ENCODE data around the gene SLC6A8.

Gene SLC6A8

GRCh38 chrX:153687121-153688039 is at the start of gene SLC6A8:
Gene SLC6A8, plus strand, starts transcription at chrX:153687926. Its CDS starts 649 bp downstream, at chrX:153688575.
- DNase-seq: peak; percentile 73

DNA sequence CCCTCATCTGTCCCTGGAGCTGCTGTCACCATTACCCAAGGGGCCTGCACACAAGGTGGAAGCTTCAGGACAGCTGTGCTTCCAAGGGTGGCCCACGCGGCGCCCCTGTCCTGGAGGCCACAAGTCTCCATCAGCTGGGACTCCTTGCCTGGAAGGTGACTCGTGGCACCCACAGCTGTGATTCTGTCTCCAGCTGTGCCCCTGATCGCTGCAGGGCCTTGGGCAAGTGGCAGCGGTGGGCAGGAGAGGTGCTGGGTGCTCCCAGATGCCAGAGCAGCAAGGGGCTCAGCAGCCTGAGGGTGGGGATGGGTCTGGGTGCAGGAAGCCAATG is 49.7 kb upstream of the SLC6A8 start:
- DNase-seq: no peak

DNA sequence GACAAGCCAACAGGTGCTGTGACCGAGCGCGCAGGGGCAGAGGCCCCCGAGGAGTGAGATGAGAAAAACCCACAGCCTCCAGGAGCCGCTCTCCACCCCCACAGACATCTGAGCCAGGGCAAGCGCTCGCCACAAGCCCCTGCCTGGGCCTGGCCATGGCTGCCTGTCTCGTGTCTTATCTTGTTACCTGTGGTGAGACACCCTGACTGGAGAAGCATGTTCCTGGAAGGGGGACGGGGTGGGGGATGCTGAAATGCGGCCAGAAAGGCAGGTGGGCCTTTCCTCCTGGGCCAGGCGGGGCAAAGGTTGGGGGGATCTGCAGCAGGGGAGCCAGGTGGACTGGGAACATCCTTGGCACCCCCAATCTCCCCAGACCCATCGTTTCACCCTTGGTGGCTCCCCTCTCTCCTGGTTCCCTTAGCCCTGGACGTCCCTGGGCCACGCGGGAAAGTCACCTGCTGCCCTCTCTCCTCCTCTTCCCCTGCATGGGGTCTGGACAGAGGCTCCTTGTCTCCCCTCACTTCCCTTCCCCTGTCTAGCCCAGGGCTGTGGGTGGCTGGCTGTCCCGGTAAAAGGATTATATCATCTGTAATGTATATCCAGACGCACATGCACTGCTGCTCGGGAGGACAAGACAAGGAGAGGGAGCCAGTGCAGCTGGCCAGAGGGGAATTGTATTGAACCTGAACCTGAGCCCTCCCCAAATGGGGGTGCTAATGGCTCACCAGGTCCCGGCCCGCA is 49.1 kb upstream of the SLC6A8 start:
- no peak for DNase-seq

DNA sequence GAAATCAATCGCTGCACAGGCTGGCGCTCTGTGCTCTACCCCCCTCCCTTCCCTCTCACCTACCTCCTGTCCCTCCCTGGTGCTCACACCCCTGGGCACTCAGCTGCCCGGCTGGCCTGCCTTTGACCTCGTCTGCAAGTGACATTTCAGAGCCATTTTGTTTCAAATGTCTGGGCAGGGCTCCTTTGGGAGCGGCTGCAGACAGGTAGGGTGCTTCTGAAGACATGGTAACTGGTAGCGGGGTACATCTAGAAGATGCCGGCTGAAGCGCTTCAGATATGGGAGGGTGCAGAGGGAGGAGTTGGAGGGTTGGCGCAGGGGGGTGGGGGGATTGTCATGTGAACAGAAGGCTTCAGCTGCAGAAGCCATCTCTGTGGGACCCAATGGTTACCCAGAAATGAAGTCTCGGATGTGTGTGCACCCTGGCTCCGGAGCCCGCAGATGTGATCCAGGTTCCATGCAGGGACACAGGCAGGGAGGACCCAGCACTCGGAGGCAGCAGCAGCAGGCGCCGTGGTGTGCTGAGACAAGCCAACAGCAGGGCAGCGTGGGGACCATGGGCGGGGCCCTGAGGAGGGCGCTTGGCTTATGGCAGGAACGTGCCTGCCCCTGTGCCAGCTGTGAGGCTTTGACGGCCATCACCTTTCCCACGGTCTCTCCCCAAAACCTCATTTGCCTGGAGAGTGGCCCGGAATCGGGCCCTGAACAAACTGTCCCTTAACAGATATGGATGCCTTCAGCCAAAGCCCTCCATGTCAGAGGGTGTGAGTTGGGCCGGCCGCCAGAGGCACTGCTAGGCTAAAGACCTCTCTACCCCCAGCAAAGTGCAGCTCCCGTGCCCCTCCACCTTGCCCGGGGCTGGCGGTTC is 48.3 kb upstream of the SLC6A8 start:
- DNase-seq: no peak

DNA sequence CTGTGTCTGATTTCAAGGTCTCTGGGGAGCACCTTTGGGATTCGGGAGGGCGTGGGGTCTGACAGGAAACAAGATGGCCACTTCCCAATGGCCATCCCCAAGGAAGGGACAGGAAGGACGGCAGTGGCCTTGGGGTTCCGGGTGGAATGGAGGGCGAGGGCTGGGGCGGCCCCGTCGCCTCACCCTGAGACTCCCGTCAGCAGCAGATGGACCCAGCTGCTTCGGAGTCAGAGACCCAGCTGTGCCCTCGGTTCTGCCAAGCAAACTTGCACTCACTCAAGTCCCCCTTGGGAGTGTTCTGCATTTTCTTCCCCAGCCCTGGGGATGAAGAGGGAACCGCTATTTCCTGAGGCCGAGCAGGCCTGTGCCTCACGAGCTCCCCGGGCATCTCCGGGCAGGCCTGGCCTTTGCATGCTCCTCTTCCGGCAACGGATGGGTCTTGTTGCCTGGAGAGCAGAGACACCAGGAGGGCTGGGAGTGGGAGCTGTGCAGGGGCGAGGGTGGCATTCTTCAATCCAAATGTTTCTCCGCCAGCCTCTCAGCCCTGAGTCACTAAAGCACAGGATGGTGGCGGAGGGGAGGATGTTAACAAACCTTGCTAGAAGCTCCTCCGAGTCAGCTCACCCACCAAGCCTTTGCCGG is 47.6 kb upstream of the SLC6A8 start:
- no peak for DNase-seq

- no peak for DNase-seq
Observed at GRCh38 chrX:153640736-153641575, 46.8 kb upstream of the SLC6A8 start.

DNA sequence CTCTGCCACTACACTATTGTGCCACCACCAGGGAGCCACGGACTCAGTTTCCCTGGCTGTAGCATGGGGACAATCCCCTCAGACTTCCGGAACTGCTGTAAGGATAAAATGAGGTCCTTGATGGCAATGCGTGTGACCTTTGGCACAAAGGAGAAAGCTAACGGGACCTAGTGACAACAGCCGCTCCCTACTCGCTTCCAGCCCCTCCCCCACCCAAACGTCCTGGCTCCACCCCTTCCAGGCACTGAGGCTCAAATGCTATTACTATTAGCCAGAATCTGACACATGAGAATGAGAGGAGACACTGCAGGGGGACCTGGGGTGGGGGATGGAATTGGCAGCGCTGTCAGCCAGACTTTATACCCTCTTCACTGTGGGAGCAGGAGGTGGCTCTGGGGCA is 46.1 kb upstream of the SLC6A8 start:
- DNase-seq: no peak

GRCh38 chrX:153642051-153642654 is 45.6 kb upstream of the SLC6A8 start:
- DNase-seq: no peak

GRCh38 chrX:153642655-153643430 is 44.9 kb upstream of the SLC6A8 start:
- no peak for DNase-seq

- DNase-seq: no peak
Observed at GRCh38 chrX:153643431-153644351, 44.0 kb upstream of the SLC6A8 start.

DNA sequence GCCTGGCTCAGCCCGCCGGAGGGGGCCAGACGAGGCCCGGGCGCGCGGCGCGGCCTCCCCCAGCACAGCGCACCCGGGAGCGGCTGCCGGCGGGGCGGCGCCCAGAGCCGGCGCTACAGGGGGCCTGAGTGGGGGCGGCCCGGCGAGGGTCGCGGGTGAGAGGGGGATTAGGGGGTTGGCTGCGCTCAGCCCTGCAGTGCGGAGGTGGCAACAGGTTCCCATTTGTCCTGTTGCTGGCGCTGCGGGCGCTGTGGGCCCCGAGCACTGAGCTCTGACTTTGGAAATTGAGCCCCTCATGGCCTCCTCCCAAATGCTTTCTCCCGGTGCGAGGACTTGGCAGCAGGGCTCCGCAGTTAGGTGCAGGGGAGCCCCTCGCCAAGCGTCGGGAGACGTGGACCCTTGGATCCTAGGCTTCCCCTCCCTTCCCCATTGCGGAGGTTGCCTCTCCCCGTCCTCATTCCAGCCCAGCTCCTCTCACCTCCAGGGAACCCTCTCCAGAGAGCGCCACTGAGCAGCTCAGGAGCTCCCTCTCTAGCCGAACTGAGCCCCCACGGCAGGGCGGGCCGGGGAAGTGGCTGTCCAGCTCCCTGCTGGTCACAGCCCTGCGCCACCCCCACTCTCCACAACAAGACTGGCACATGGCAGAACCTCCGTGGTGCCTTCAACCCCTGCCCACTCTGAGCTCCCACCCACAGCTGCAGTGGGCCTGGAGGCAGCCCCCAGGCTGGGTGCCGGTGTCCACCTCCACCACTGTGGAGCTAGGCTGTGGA is 43.2 kb upstream of the SLC6A8 start:
- DNase-seq: no peak

DNA sequence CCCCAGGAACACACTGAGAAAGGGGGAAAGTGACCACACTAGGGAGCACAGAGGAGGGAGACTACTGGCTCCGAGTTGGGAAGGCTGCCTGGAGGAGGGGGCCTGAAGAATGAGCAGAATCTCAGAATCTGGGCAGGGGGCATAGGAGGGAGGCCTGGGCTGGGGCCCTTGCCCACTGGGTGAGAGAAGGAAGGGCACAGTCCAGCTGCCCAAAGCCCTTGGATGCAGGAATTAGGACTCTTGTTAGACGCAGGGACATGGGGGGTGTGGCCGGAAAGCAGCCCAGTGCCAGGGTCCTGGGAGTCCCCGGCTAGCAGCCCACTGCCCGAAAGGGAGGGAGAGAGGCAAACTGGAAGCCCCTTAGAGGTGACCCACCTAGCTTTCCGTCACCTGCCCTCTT is 42.6 kb upstream of the SLC6A8 start:
- no peak for DNase-seq

DNA sequence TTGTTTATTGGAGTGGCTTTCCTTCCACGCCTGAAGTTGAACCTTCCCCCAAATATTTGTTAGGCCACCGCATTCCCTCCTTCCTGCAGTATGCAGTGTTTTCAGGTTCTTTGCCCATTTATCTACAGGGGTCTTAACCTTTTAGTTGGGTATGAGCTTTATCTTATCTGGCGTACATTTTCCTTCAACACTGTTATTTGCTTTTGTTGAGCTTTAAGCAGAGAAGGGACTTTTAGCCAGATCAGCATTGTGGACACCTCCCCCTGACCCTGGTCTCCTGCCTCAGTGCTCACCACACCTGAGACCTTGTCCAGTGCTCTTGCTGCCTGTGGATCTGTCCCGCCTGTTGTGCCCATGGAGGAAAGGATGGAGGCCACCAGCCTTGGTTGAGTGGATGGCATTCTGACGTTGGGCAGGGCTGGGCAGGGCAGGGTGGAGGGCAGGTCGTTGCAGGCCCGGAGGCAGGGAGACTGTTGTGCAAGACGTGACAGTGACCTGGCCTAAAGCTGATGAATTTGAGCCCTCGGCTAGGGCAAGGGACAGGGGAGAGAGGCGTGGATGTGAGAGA is 41.7 kb upstream of the SLC6A8 start:
- DNase-seq: no peak

DNA sequence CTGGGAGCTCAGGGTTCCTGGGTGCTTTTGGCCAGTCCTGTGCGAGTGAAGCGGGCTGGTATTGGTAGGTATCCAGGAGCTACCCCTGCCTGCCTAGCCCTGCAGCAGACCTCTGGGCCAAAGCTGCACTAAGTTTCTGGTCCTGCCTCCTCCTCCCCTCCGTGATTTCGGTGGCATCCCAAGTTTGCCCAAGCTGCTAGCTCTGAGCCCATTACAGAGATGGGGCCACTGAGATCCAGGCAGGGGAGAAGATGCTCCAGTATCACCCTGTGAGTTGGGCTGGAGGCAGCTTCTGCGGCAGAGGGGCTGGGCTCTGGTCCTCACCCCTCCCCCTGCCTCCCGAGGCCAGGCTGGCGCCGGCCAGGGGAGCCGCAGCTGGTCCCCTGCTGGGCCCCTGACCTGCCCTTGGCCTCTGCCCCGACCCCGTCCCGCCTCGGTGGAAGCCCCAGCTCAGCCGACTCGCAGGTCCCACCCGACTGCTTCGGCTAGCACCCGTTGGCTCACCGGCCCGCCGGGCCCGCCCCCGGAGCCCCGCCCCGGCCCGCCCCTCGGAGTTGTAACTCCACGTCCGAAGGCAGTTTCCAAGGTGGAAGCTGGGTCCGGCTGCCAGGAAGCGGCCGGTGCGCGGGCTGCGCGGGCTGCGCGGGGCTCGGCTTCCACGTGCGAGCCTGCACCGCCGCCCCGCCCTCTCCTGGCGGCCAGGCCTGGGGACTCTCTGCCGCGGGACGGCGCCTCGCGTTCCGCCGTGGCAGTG is 40.9 kb upstream of the SLC6A8 start, which contains the start of gene DUSP9:
TSS of gene DUSP9 (plus strand) at position 584 of the 754 bp plus-strand sequence. CDS start 751 bp downstream, outside the sequence.
- no peak for DNase-seq

DNA sequence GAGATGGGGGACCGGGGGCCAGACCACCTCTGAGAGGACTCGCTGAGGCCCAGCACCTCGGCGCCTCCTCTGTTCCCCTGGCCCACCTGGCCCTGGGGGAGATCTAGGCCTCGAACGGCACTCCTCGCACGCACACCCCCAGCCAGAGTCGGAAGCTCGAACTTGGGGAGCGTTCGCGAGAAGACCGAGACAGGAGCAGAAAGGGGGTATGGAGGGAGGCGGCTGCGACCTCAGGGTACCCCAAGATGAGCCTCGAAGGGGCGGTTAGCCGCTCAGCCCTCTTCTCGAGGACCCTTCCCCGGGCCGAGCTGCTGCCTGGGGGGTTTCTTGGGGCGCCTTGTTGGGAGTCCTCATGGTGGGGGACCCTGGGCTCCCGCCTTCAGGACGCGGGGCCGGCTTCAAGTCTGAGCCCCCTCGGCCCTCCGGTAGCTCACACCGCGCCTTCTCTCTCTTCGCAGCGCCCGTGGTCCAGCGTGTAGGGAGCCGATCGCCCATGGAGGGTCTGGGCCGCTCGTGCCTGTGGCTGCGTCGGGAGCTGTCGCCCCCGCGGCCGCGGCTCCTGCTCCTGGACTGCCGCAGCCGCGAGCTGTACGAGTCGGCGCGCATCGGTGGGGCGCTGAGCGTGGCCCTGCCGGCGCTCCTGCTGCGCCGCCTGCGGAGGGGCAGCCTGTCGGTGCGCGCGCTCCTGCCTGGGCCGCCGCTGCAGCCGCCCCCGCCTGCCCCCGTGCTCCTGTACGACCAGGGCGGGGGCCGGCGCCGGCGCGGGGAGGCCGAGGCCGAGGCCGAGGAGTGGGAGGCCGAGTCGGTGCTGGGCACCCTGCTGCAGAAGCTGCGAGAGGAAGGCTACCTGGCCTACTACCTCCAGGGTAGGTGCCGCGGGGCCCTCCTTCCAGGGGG is 40.0 kb upstream of the SLC6A8 start:
- DNase-seq: no peak
